Activated T-cell treated with anti-CD3 and anti-CD28 coated beads for 24 hours (primary cell): ENCODE measurements around the gene PRDM1.

ENCODE experiments used
- DNase-seq: peaks from one replicate; pipeline ENCODE4 v3.0.0-alpha.2; 2020; ENCODE audit warnings: low read depth

The PRDM1 gene

DNA sequence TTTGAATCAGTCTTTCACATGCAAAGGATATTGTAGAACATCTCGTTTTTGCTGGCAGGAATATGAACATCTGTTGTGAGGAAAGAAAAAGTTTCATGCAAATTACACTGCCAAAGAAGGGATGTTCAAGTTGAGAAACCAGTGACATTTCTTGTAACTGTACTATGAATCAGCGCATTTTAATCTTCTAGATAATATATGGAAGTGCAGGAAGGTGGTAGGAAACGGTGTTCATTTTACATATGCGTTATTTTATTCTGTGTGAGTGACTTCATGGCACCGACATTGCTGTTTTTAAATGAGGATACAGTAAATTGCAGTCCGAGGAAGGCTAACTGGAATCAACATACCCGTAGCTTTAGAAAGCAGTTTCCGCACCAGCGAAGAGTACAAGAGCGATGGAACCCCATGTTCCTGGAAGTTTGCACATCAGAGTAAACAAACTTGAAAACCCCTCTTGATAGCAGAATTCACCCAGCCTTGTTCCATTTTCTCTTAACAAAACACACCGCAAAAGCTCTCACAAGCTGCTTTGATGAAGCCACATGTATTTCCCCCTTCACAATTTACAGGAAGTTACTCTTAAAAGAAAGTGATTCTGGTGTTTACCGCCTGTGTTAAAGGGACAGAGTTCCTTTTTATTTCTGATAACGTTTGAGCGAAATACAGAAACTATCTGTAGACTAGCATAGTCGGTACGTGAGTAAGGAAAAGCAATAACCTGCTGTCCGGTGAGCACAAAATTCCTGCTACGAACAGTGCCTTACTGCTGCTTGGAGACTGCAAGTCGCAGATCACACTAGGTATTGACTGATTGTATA lies 11.5 kb downstream of the PRDM1 start:
- DNase-seq: peak; percentile 45

DNA sequence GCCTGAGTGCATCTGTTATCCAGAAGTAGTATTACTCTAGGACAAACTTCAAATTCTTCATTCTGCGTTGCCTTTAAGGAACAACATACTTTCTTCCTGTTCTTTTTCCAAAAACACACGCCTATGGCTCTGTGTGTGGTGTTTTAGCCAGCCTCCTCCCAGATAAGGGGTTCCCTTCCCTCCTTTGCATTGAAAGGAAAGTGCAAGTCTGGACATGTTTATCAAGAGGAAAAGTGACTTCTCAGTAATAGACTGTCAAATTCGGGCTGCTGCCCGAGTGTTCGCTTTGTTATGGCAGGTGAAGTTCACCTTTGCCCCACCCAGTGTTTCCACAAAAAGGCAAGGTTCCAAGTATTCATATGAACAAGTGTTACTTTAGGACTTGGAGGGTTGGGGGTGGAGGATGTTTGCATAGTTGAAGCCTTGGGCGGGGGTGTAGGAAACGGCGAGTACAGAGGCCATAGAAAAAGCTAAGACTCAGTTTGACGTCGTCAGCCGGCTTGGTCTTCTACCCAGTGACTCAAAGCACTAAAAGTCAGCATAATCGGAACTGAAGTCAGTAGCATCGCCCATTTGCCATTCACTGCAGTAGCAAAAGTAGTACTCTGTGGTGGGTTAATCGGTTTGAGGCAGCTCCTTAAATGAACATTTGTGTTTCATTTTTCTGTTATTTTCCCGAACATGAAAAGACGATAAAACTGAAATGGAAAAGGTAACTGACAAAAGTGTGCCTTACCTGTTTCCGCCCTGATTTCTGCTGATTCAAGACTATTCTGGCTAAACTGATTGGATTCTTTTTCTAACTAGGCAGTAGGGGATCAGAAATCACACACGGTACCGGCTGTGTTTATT lies 12.5 kb downstream of the PRDM1 start:
- DNase-seq: peak; percentile 75

DNA sequence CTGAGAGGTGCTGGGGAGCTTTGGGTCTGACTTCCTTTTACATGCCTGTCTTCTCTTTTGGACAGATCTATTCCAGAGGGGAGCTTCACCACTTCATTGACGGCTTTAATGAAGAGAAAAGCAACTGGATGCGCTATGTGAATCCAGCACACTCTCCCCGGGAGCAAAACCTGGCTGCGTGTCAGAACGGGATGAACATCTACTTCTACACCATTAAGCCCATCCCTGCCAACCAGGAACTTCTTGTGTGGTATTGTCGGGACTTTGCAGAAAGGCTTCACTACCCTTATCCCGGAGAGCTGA lies 13.1 kb downstream of the PRDM1 start:
- DNase-seq: no peak

DNA sequence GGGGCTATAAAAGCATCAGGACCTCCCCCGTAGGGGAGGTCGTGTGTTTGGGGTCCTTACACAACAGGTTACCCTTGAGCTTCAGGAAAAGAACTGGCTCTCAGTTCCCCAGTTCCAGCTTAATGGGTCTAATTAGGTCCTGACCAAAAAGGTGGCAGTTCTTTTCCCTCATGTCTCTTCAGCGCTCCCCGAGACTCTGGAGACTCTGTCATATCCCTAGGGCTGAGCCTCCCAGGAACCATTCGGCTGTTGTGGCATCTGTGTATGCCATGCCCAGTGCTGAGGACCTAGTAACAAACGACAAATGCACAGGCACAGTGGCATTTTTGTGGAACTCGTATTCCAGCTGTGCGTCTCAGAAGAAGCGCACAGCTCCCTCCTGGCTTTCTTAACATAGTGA lies 14.6 kb downstream of the PRDM1 start:
- no peak for DNase-seq

DNA sequence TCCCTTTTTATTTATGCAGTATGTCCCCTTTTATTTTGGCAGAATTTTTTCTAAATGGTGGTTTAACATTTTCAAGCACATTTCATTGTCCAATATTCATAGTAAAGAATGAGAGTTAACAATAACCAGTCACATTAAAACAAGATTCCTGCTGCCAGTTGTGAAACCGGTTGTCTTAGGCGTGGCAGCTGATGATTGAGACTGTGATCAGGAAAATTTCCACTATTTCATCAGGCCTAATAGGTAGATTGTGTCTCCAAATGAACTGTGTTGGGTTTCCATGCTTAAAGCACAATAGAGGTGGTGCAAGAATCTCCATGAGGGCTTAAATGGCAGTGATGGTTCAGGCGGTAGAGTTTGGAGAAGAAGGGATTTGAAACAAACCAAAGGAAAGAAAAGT lies 15.3 kb downstream of the PRDM1 start:
- DNase-seq: no peak

DNA sequence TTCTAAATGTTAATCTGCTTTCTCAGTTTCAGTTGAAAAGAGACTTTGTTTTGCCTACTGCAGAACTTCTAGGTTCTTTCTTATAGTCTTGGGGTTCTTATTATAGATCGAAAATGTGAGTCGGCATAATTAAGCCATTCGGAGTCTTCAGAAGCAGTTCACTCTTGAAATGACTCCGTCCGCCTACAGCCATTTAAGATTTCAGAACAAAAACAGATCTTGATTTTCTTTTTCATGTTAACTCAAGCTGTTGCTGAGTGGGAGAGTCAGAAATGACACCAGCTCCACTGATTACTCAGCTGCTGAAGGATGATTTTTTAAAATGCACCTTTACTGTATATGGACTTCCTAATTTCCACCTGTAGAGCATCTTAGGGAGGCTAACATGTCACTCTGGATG lies 15.9 kb downstream of the PRDM1 start:
- peak; percentile 62 for DNase-seq

DNA sequence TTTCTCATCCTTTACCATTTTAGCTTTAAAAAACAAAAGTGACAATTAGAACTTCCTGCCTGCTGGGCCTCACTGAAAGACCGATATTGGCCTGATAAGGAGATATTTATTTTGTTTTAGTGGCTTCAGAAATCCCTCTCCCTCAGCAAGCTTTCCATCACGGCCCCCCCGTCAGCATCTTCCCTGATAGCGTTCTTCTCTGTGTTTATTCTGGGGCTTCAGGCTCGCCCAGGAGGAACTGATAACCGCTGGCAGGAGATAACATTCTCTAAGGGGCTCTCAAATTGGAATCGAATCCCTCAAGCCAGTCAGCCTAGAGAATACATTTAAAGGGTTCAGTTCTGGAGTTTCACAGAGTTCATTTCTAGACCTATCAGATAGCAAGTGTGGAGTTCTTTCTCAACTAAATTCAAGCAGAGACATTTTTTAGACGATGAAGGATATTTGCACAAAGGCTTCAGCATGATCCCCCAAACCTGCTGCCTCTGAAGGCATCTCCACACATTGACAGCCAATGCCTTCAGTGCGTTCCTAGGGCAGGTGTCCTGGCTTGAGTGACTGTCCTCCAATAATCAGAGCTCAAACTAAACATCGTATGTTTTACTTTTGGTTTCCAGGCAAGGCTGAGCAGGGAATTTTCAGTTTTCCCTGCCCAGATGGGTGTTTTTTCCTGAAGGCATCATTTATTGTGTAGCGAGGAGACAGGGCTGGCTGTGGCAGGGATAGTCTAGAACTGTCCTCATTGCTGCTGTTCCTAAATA lies 17.0 kb downstream of the PRDM1 start:
- DNase-seq: no peak

DNA sequence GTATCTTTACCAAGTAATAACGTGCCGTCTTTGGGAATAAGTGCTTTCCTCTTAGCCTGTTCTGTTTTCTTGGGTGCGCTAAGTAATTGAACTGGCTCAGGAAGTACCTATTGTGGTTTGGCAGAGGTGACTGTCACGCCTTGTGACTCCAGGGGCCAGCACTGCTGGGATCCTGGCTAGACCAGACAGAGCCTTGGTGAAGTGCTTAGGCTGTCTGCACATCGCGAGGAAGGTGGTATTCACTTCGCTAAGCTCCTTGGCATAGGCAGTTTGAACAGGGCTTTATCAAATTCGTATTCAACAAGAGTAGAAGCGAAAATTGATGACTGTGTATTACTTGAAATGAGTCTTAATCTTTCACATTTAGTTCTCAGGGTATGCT lies 17.6 kb downstream of the PRDM1 start:
- no peak for DNase-seq

DNA sequence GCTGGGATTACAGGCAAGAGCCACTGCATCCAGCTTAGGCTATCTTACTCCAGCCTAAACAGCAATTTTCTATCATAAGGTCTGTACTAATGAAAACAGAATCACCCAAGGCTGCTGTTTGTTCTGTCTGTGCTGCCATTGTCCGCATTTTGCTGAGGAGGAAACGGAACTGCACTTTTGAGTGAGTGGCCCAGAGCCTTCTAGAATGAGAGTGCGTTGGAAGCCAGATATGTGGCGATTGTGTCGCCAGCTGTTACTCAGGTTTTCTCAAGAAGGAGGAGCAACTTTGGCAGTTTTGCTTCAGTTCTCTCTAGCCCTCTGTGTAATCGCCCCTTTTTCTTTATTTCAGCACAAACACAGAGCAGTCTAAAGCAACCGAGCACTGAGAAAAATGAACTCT lies 18.3 kb downstream of the PRDM1 start:
- DNase-seq: no peak

DNA sequence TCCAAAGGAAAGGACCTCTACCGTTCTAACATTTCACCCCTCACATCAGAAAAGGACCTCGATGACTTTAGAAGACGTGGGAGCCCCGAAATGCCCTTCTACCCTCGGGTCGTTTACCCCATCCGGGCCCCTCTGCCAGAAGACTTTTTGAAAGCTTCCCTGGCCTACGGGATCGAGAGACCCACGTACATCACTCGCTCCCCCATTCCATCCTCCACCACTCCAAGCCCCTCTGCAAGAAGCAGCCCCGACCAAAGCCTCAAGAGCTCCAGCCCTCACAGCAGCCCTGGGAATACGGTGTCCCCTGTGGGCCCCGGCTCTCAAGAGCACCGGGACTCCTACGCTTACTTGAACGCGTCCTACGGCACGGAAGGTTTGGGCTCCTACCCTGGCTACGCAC lies 18.8 kb downstream of the PRDM1 start:
- no peak for DNase-seq

DNA sequence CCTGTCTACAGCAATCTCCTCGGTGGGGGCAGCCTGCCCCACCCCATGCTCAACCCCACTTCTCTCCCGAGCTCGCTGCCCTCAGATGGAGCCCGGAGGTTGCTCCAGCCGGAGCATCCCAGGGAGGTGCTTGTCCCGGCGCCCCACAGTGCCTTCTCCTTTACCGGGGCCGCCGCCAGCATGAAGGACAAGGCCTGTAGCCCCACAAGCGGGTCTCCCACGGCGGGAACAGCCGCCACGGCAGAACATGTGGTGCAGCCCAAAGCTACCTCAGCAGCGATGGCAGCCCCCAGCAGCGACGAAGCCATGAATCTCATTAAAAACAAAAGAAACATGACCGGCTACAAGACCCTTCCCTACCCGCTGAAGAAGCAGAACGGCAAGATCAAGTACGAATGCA lies 19.4 kb downstream of the PRDM1 start:
- no peak for DNase-seq

DNA sequence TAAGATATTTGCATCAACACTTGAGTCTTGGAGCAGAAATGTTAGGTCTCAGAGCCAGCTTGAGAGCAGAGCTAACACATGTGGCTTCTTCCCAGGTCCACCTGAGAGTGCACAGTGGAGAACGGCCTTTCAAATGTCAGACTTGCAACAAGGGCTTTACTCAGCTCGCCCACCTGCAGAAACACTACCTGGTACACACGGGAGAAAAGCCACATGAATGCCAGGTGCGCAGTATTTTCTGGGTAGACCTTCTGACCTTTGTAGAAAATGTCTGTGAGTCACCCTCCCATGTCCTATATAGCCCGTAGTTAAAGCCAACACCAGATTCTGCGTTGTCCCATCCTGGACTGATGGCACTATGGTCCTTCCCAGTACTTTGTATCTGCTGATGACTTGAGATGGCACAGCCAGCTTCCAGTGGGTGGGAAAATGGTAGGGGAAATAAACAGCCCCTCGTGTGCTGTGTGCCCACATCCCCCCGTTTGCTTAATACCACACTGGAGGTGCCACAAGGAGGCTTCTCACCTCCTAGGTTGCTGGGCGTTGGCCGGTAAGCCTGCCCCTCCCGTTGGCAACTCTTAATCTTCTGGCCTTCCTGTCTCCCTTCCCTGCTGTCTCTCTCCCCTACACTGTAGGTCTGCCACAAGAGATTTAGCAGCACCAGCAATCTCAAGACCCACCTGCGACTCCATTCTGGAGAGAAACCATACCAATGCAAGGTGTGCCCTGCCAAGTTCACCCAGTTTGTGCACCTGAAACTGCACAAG lies 20.3 kb downstream of the PRDM1 start:
- no peak for DNase-seq

DNA sequence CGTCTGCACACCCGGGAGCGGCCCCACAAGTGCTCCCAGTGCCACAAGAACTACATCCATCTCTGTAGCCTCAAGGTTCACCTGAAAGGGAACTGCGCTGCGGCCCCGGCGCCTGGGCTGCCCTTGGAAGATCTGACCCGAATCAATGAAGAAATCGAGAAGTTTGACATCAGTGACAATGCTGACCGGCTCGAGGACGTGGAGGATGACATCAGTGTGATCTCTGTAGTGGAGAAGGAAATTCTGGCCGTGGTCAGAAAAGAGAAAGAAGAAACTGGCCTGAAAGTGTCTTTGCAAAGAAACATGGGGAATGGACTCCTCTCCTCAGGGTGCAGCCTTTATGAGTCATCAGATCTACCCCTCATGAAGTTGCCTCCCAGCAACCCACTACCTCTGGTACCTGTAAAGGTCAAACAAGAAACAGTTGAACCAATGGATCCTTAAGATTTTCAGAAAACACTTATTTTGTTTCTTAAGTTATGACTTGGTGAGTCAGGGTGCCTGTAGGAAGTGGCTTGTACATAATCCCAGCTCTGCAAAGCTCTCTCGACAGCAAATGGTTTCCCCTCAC lies 21.0 kb downstream of the PRDM1 start:
- DNase-seq: no peak

DNA sequence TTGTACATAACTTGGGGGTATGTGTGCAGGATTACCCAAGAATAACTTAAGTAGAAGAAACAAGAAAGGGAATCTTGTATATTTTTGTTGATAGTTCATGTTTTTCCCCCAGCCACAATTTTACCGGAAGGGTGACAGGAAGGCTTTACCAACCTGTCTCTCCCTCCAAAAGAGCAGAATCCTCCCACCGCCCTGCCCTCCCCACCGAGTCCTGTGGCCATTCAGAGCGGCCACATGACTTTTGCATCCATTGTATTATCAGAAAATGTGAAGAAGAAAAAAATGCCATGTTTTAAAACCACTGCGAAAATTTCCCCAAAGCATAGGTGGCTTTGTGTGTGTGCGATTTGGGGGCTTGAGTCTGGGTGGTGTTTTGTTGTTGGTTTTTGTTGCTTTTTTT lies 22.0 kb downstream of the PRDM1 start:
- DNase-seq: no peak

DNA sequence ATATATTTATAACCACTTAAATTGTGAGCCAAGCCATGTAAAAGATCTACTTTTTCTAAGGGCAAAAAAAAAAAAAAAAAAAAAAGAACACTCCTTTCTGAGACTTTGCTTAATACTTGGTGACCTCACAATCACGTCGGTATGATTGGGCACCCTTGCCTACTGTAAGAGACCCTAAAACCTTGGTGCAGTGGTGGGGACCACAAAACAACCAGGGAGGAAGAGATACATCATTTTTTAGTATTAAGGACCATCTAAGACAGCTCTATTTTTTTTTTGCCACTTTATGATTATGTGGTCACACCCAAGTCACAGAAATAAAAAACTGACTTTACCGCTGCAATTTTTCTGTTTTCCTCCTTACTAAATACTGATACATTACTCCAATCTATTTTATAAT lies 22.9 kb downstream of the PRDM1 start:
- DNase-seq: no peak

DNA sequence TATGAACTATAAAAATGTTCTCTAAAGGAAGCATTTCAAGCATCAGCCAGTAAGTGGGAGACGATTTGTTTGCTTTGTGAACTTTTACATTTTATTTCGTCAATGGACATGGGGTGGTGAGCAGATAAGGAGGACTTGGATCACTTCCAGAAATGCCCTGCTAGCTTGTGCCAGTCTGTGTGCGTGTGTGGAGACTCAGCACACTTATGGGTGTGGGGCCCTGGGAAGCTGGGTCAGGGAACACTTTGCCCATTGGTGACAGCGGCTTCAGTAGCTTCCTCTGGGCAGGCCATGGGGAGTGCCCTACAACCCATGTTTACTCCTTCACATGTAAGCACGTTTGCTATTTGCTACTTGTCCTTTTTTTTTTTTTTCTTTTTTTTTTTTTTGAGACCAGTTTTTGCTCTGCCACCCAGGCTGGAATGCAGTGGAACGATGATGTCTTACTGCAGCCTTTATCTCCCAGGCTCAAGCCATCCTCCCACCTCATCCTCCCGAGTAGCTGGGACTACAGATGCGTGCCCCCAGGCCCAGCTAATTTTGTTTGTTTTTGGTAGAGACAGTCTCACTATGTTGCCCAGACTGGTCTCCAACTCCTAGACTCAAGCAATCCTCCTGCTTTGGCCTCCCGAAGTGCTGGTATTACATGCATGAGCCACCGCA lies 24.2 kb downstream of the PRDM1 start:
- DNase-seq: no peak

DNA sequence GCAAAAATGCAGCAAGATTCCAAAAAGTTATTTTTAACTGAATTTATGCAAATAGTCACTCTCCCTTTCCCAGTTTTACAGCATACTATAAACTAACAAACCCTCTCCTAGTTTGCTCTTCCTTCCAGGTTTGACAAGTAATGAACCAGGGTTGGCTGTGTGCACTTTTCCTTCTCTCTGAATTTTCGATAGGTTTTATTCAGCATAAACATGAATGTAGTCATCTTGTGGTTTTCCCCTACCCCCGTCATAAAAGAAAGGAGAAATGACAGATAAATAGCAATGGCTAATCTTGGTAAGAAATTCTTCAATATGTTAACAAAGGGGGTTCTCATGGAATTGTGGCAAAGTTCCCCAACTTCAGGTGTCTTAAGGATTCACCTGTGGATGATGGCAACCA lies 26.3 kb downstream of the PRDM1 start:
- DNase-seq: no peak

DNA sequence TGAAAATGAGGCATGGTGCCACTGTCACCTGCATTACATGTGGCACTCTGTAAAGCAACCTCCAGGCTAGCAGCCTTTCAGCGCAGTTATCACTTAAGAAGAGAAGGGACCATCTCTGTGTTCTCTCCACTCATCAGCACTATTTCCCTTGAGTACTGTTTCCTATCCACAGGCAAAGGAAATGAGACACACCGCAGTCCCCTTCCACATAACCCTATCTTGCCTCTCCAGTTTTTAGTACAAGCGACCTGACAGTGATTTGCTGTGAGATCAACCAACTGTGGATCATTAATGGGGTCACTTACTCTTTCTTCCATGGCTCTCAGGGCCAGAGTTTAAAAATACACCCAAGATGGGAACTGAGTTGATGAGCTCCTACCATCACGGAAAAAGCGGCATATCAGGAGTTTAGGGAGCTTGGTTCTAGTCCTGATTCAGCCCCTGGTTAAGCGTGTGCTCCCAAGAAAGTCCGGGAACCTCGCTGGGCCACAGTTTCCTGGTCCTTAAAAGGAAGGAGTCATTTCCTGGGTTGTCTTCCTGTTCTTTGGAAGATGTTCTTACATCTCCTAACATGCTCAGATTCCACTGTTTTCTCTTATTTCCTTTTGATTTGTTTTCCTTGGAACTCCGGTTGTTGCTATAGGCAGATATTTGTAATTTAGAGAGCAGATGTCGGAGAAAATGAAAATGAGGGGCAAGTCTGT lies 27.3 kb downstream of the PRDM1 start:
- no peak for DNase-seq

DNA sequence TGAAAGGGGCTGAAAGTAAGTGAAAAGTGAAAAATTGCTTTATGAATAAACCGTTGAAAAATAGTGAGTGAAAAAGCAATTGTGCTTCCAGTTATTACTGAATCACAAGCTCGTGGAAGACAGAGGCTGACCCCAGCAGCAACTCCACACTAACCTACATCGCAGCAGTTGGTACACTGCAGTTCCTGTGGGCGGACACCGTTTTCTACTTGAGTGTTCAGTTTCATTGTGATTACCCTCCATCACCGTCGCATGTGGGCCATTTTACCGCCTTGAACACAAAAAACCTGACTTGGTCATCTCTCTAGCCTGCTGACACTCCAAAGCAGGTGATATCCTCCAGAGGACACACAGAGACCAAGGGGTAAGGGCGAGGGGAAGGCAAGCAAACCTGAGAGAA lies 28.4 kb downstream of the PRDM1 start:
- DNase-seq: peak; percentile 58

DNA sequence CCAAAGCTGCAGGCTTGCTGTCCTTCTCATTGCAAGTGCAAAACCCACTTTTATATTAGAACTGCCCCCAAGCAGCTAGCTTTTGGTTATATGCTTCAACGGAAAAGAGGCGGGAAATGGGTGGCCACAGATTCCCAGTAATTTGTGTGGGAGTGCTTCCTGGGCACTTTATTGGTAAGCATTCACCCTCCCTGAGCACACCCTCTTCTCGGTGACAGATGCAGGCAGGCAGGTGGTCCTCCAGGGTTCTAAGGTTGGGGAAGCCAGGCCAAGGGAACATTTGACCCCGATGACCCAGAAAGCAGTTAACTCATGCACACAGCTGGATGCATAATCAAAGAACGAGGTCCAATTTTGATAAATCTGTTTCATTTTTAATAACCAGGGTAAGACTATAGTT lies 29.1 kb downstream of the PRDM1 start:
- no peak for DNase-seq
